PC-9 (cell line): Measurements from ENCODE around the gene GPRC5C. TPM values are rescaled to one million over a fixed set of nuclear protein-coding genes. Genes with fewer than 3 reads are reported as not detected.
A peak's percentile ranks its signal among the peaks of the same experiment; 100 is the strongest.

Experiments
- BruUV-seq: library from RNA; stranded (reverse); fragments of 400-500 nt; replicated peaks from 2 replicates; lab custom pipeline; 2021; lab: Mats Ljungman, UMichigan
- CTCF ChIA-PET: fragments of 300-600 bp; sonication (Branson Sonifier 250); formaldehyde crosslinking; loops from one replicate; lab custom pipeline; 2022; ENCODE audit warnings: antibody characterized with exemption; lab: Charles Lee
- POLR2A ChIA-PET: fragments of 300-600 bp; sonication (Branson Sonifier 250); formaldehyde crosslinking; loops from one replicate; lab custom pipeline; 2022; ENCODE audit warnings: antibody characterized with exemption; ENCODE audit not compliant: unreplicated experiment; lab: Charles Lee
- DNase-seq, 2 experiments: peaks; one replicate each; pipeline versions ENCODE4 v3.0.0 to v3.0.0-alpha.2; 2015 to 2022; ENCODE audit warnings: mixed read lengths in 1 of 2
- H2AFZ ChIP-seq: fragments of 200-600 bp; sonication (generic); 2 replicates; pipeline ENCODE4 v1.8.1; 2017; ENCODE audit warnings: antibody characterized with exemption
- H3F3A ChIP-seq: fragments of 200-600 bp; sonication (generic); 2 replicates; pipeline ENCODE4 v1.8.1; 2017; ENCODE audit warnings: antibody characterized with exemption, mild to moderate bottlenecking, low read depth; ENCODE audit not compliant: insufficient read depth
- H3K27ac ChIP-seq: fragments of 200-600 bp; sonication (generic); 2 replicates; pipeline ENCODE4 v1.6.1; 2016; ENCODE audit warnings: mixed run types
- H3K27me3 ChIP-seq: fragments of 200-600 bp; sonication (generic); 2 replicates; pipeline ENCODE4 v1.6.1; 2016; ENCODE audit warnings: low read depth, mixed run types; ENCODE audit not compliant: insufficient read depth
- H3K36me3 ChIP-seq: fragments of 200-600 bp; sonication (generic); 2 replicates; pipeline ENCODE4 v1.6.1; 2016; ENCODE audit warnings: low read depth, mixed run types
- H3K4me1 ChIP-seq: fragments of 200-600 bp; sonication (generic); replicated peaks from 2 replicates; pipeline ENCODE4 v1.6.1; 2016; ENCODE audit warnings: mixed run types; ENCODE audit not compliant: insufficient read depth
- H3K4me2 ChIP-seq: fragments of 200-600 bp; sonication (generic); 2 replicates; pipeline ENCODE4 v1.6.1; 2017; ENCODE audit warnings: mixed run types
- H3K4me3 ChIP-seq: fragments of 200-600 bp; sonication (generic); 2 replicates; pipeline ENCODE4 v1.6.1; 2016; ENCODE audit warnings: mixed run types
- H3K79me2 ChIP-seq: fragments of 200-600 bp; sonication (generic); 2 replicates; pipeline ENCODE4 v1.6.1; 2017; ENCODE audit warnings: low read depth, mixed run types
- H3K9me2 ChIP-seq: fragments of 200-600 bp; sonication (generic); 2 replicates; pipeline ENCODE4 v1.8.1; 2017; ENCODE audit warnings: mild to moderate bottlenecking; ENCODE audit not compliant: insufficient read depth
- H3K9me3 ChIP-seq: fragments of 200-600 bp; sonication (generic); 2 replicates; pipeline ENCODE4 v1.8.1; 2016; ENCODE audit warnings: low read depth; ENCODE audit not compliant: insufficient read depth
- H4K20me1 ChIP-seq: fragments of 200-600 bp; sonication (generic); 2 replicates; pipeline ENCODE4 v1.8.1; 2017; ENCODE audit not compliant: insufficient read depth
- EZH2 ChIP-seq: fragments of 200-600 bp; sonication (generic); IDR thresholded peaks from 2 replicates; pipeline ENCODE4 v1.8.0; 2017; ENCODE audit warnings: antibody characterized with exemption, low read depth
- intact Hi-C: fragments of 100-400 bp; cut with micrococcal nuclease; formaldehyde crosslinking; loops from one replicate; pipeline ENCODE4 v1.10.0; 2022; ENCODE audit not compliant: unreplicated experiment
- total RNA-seq: library from RNA; stranded (reverse); gene quantifications from 2 replicates; pipeline ENCODE4 v1.2.3, GENCODE V29; 2021
- TF ChIP-seq, protein P1 (sequence below): fragments of 200-600 bp; sonication (generic); conservative IDR thresholded peaks from 2 replicates; pipeline ENCODE4 v1.6.1; 2017; ENCODE audit warnings: mixed run types, antibody characterized with exemption, mild to moderate bottlenecking, moderate library complexity

Gene GPRC5C
- total RNA-seq, 1 experiment from 2014 or later: 27.9 TPM

DNA sequence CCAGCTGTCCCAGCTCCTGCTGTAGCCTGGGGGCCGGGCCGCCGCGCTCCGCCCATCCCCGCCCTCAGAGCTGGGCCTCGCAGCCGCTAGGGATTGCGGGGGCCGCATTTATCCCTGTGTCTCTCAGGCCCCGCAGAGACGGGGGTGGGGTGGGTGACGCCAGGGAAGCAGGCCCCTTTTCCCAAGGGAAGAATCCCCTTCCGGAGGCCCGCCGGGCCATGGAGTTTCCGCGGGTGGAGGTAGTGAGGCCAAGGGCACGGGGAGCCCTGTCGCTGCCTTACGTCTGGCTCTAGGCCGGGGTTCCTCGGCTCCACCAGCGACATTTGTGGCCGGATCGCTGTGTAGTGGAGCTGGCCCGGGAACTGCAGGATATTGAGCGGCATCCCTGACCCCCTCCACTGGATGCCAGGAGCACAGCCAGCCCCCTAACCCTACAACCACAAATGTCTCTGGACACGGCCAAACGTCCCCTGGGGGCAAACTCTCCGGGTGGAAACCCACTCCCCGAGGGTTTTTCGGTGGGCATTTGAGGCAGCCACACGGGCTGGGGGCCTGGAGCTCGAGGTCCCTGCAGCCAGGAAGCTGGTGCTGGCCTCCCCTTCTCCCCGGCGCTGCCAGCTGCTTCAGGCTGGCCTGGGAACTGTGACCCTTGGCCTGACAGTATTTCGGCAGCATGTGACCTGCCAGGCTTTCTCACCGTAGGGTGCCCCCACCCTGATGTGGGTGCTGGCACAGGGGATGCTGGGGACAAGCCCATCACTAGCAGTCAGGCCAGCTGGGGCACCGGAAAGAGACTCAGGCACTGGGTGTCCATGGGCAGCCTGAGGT is 22.5 kb downstream of the GPRC5C start:
- Histone ChIP-seq H3K9me2 (no peaks in the 10 kb centered on the region), H3K4me3 (peak overlapping the region; percentile 55; the same call in 1 of the 2 replicates), H4K20me1 (no peaks in the 10 kb centered on the region), H3K27ac (no peak overlapping the region), H3K79me2 (no peaks in the 10 kb centered on the region), H3K36me3 (no peaks in the 10 kb centered on the region), H3K4me2 (peak overlapping the region; percentile 96), H2AFZ (0 out of 2 replicates have a peak overlapping the region, but pooled peaks have one; percentile 70), H3F3A (no peaks in the 10 kb centered on the region), H3K27me3 (peaks cover 16% of the 10 kb centered on the region; the same call in 1 of the 2 replicates), H3K4me1 (peaks cover 7% of the 10 kb centered on the region; the same call in 1 of the 2 replicates), H3K9me3 (no peaks in the 10 kb centered on the region)
- DNase-seq: peak; percentile 55 to 84
- TF ChIP-seq EZH2: no peak
- TF ChIP-seq, protein P1, sequence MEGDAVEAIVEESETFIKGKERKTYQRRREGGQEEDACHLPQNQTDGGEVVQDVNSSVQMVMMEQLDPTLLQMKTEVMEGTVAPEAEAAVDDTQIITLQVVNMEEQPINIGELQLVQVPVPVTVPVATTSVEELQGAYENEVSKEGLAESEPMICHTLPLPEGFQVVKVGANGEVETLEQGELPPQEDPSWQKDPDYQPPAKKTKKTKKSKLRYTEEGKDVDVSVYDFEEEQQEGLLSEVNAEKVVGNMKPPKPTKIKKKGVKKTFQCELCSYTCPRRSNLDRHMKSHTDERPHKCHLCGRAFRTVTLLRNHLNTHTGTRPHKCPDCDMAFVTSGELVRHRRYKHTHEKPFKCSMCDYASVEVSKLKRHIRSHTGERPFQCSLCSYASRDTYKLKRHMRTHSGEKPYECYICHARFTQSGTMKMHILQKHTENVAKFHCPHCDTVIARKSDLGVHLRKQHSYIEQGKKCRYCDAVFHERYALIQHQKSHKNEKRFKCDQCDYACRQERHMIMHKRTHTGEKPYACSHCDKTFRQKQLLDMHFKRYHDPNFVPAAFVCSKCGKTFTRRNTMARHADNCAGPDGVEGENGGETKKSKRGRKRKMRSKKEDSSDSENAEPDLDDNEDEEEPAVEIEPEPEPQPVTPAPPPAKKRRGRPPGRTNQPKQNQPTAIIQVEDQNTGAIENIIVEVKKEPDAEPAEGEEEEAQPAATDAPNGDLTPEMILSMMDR: no peak
- intact Hi-C loops: loop anchor here (5.0 to 10.0 kb wide), 3 partner anchors 57 to 240 kb away; partner anchors contain the start of gene TTYH2
- BruUV-seq: no TSS peak
- ChIA-PET CTCF (interaction anchor here (1.6 to 1.7 kb wide), 3 partner anchors 11 to 86 kb away, joined by 3 to 7 read pairs (median 6); no protein-coding TSS in a partner anchor), POLR2A (interaction anchor here (0.6 to 0.8 kb wide), 3 partner anchors 20 to 68 kb away, joined by 4 to 11 read pairs (median 6); no protein-coding TSS in a partner anchor)

- no peaks in the 10 kb centered on the region for H3K9me3 ChIP-seq
- H3K27me3 ChIP-seq: peaks cover 20% of the 10 kb centered on the region; the same call in 1 of the 2 replicates
- no peak overlapping the region for H3K27ac ChIP-seq
- H3K4me1 ChIP-seq: peaks cover 7% of the 10 kb centered on the region; the same call in 1 of the 2 replicates
- no peaks in the 10 kb centered on the region for H3K79me2 ChIP-seq
- CTCF ChIA-PET: interaction anchor here (0.8 to 1.7 kb wide), 4 partner anchors 12 to 86 kb away, joined by 3 to 7 read pairs (median 4); no protein-coding TSS in a partner anchor
- no peaks in the 10 kb centered on the region for H3K36me3 ChIP-seq
- no peak overlapping the region for H3K4me2 ChIP-seq
- no peaks in the 10 kb centered on the region for H3F3A ChIP-seq
- H4K20me1 ChIP-seq: no peaks in the 10 kb centered on the region
- H2AFZ ChIP-seq: no peak overlapping the region
- intact Hi-C loops: loop anchor here (10.0 kb wide), 2 partner anchors 150 to 240 kb away; partner anchors contain the start of gene TTYH2
- POLR2A ChIA-PET: interaction anchor here (0.6 kb wide), 1 partner anchor 69 kb away, joined by 11 read pairs; no protein-coding TSS in a partner anchor
- no peak overlapping the region for H3K4me3 ChIP-seq
- BruUV-seq: no TSS peak
- DNase-seq: no peak
- H3K9me2 ChIP-seq: no peaks in the 10 kb centered on the region
- TF ChIP-seq, protein P1: no peak
- TF ChIP-seq EZH2: no peak
These were observed 23.2 kb downstream of the GPRC5C start for GRCh38 chr17:74455025-74455545.

- no peak overlapping the region for H3K27ac ChIP-seq
- CTCF ChIA-PET: interaction anchor here (0.8 to 1.6 kb wide), 2 partner anchors 13 to 77 kb away, joined by 3 read pairs; no protein-coding TSS in a partner anchor
- no peaks in the 10 kb centered on the region for H3F3A ChIP-seq
- no peak overlapping the region for H2AFZ ChIP-seq
- H3K4me2 ChIP-seq: no peak overlapping the region
- peaks cover 25% of the 10 kb centered on the region; the same call in 1 of the 2 replicates for H3K27me3 ChIP-seq
- no peaks in the 10 kb centered on the region for H3K79me2 ChIP-seq
- POLR2A ChIA-PET: no interaction called here
- H3K4me1 ChIP-seq: peaks cover 7% of the 10 kb centered on the region; the same call in 1 of the 2 replicates
- H3K9me3 ChIP-seq: no peaks in the 10 kb centered on the region
- intact Hi-C loops: loop anchor here (2.0 to 10.0 kb wide), 3 partner anchors 25 to 241 kb away; partner anchors contain the start of gene TTYH2
- H3K36me3 ChIP-seq: no peaks in the 10 kb centered on the region
- H4K20me1 ChIP-seq: no peaks in the 10 kb centered on the region
- no peak for TF ChIP-seq EZH2
- TF ChIP-seq, protein P1: no peak
- no peak for DNase-seq
- no peak overlapping the region for H3K4me3 ChIP-seq
- no peaks in the 10 kb centered on the region for H3K9me2 ChIP-seq
- BruUV-seq: no TSS peak
These were observed 23.9 kb downstream of the GPRC5C start for GRCh38 chr17:74455821-74456220.
